ENCODE data around the gene ATP6V1A.

Gene ATP6V1A

DNA sequence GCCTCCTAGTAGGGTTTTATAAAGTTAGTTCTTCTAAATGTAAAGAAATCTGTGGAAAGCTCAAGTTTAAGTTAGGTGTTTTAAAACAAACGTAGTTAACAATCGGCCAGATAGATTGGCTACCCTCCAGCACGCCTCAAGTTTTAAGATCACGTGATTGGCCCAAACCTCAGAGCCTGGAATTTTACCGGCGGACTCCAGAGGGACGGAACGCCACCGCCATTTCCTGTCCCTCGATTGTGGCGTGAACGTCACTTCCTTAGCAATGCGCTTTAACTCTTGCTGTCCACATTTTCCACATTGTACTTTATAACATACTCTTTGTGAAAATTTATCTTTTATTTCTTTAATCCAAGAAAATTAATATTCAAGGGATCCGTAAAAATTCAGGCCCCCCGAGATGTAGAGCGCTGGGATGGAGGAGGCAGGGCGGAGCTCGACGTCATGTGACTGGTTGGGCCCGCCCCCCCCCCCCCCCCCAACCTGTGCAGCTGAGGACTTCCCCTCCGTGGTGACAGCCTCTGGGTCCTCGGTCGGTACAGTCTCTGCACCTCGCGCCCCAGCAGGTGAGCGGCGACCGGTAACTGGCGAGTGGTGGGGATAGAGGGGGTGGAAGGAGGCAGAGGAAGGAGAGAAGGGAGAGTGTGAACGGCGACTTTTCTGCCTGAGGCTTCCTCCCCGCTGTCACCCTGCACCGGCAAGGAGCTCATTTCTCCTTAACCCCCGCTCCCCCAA lies at the start of gene ATP6V1A:
ATP6V1A (plus strand) TSS at position 488 of the 735 bp plus-strand sequence. CDS start 31,719 bp downstream, outside the sequence.
- Mint-ChIP-seq H3K27me3 (ENCODE audit: low read depth) (no peaks in the 10 kb centered on the region), H3K4me1 (ENCODE audit: low read depth) (peaks cover 51% of the 10 kb centered on the region), H3K36me3 (ENCODE audit: low read depth) (peaks cover 12% of the 10 kb centered on the region), H3K27ac (peak within 1 kb of the TSS; percentile 99), H3K4me3 (peak within 1 kb of the TSS; percentile 94), H3K9me3 (no peaks in the 10 kb centered on the region)
- DNase-seq (ENCODE audit: low spot score): peak; percentile 83

DNA sequence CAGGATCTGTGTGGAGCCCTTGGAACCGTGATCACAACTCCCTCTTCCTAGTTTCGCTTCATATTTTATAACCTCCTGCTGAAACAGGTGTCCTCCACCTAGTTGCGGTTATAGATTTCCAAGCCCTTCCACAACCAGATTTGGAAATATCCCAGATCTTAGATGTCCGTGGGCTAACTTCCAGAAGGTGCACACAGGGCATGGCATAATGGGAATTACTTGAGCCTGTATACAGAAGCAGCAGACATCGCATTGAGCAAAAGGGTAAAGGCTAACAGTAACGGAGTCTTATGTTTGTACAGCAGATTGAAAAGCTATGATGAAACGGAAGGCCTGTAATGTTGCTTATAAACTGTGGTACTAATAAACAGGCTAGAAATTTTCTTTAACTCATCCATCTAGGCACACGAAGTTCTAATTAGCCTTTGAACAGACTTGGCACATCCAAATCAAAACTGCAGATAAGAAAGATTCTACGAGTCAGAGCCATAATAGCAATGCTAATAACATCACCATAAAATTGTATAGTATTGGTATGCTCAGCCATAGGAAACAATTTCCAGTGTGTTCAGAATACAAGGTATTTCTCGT lies 49.2 kb upstream of the ATP6V1A start:
- H3K27ac Mint-ChIP-seq: no peak overlapping the region
- peaks cover 22% of the 10 kb centered on the region for H3K4me1 Mint-ChIP-seq (ENCODE audit: low read depth)
- no peak for DNase-seq (ENCODE audit: low spot score)
- no peaks in the 10 kb centered on the region for H3K9me3 Mint-ChIP-seq
- H3K27me3 Mint-ChIP-seq (ENCODE audit: low read depth): no peaks in the 10 kb centered on the region
- no peak overlapping the region for H3K4me3 Mint-ChIP-seq
- peaks cover 2% of the 10 kb centered on the region for H3K36me3 Mint-ChIP-seq (ENCODE audit: low read depth)

DNA sequence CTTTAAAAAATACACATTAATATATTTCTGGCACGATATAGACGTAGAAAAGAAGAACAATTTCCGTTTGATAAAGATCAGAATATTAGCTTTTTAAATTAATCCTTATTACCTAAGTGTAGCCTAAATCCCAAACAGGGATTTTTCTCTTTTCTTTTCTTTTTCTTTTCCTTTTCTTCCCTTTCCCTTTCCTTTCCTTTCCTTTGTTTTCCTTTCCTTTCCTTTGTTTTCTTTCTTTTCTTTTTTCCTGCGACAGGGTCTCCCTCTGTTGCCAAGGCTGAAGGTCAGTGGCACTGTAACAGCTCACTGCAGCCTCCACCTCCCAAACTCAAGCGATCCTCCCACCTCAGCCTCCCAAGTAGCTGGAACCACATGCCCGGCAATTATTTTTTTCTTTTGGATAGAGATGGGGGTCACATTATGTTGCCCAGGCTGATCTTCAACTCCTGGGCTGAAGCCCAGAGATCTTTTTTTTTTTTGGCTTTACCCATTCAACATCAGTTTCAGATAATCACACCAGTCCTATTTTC lies 48.6 kb upstream of the ATP6V1A start:
- peaks cover 2% of the 10 kb centered on the region for H3K36me3 Mint-ChIP-seq (ENCODE audit: low read depth)
- no peak overlapping the region for H3K4me3 Mint-ChIP-seq
- no peak for DNase-seq (ENCODE audit: low spot score)
- H3K27ac Mint-ChIP-seq: no peak overlapping the region
- no peaks in the 10 kb centered on the region for H3K9me3 Mint-ChIP-seq
- peaks cover 22% of the 10 kb centered on the region for H3K4me1 Mint-ChIP-seq (ENCODE audit: low read depth)
- no peaks in the 10 kb centered on the region for H3K27me3 Mint-ChIP-seq (ENCODE audit: low read depth)

DNA sequence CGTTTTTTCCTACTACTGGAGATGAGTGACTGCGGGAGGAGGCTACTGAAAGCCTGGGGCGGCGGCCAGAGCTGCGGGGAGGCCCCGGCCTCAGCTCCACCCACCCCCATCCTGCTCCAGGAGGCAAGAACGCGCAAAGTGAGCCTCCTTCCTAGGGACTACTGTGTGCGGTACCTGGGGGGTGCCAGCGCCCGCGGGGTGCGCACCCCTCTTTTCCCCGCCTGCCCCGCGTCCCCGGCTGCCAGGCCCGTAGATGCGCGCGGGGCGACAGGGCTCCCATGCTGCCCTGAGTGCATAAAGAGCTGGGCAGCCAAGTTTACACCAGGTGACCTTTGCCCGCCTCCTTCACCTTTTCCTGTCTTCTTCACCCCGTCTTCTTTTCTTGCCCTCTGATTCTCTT lies 47.9 kb upstream of the ATP6V1A start:
- H3K27me3 Mint-ChIP-seq (ENCODE audit: low read depth): no peaks in the 10 kb centered on the region
- no peaks in the 10 kb centered on the region for H3K9me3 Mint-ChIP-seq
- H3K4me3 Mint-ChIP-seq: peak overlapping the region; percentile 78
- peaks cover 19% of the 10 kb centered on the region for H3K4me1 Mint-ChIP-seq (ENCODE audit: low read depth)
- peak overlapping the region; percentile 67 for H3K27ac Mint-ChIP-seq
- H3K36me3 Mint-ChIP-seq (ENCODE audit: low read depth): peaks cover 2% of the 10 kb centered on the region
- DNase-seq (ENCODE audit: low spot score): no peak

DNA sequence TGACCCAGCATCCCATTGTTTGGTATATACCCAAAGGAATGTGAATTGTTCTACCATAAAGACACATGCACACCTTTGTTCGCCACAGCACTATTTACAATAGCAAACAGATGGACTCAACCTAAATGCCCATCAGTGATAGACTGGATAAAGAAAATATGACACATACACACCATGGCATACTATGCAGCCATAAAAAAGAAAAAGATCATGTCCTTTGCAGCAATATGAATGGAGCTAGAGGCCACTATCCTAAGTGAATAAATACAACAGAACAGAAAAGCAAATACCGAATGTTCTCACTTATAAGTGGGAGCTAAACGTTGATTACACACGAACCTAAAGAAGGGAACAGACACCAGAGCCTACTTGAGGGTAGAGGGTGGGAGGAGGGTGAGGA lies 39.0 kb upstream of the ATP6V1A start:
- H3K36me3 Mint-ChIP-seq (ENCODE audit: low read depth): no peaks in the 10 kb centered on the region
- no peak overlapping the region for H3K27ac Mint-ChIP-seq
- peaks cover 14% of the 10 kb centered on the region for H3K27me3 Mint-ChIP-seq (ENCODE audit: low read depth)
- no peaks in the 10 kb centered on the region for H3K9me3 Mint-ChIP-seq
- no peak overlapping the region for H3K4me3 Mint-ChIP-seq
- H3K4me1 Mint-ChIP-seq (ENCODE audit: low read depth): peaks cover 5% of the 10 kb centered on the region
- DNase-seq (ENCODE audit: low spot score): no peak

DNA sequence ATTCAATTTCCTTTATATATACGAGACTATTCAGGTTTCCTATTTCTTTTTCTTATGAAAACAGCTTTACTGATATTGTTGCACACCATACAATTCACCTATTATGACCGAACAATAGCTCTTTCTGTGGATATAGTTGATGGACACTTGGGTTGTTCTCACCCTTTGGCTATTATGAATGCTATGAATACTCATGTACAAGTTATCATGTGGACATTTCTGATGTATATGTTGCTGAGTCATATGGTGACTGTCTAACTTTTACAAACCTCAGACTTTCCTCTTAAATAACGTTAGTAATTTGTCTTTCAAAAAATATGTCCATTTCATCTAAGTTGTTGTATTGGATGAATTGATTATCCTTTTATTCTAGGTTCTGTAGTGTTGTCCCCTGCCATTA lies 34.7 kb upstream of the ATP6V1A start:
- Mint-ChIP-seq H3K27me3 (ENCODE audit: low read depth) (peaks cover 11% of the 10 kb centered on the region), H3K36me3 (ENCODE audit: low read depth) (peaks cover 7% of the 10 kb centered on the region), H3K9me3 (no peaks in the 10 kb centered on the region), H3K4me3 (no peak overlapping the region), H3K4me1 (ENCODE audit: low read depth) (peaks cover 5% of the 10 kb centered on the region), H3K27ac (no peak overlapping the region)
- DNase-seq (ENCODE audit: low spot score): no peak

DNA sequence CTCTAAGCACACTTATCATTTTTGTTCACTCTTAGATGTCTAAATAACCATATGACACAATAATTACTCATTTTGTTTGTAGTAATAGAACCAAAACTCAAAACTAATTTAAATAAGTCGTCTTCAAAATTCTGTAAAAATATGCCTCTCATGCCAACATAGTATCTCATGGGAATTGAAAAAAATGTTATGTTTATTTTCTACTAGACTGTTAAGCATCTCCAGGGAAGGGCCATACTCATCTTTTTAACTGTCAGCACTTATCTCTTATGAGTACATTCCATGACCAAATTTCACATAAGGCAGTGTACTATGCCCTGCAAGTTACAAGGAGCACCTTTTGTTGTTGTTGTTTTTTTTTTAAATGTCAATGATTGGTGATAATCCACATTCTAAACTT lies 32.1 kb upstream of the ATP6V1A start:
- no peaks in the 10 kb centered on the region for H3K9me3 Mint-ChIP-seq
- no peak overlapping the region for H3K4me3 Mint-ChIP-seq
- peaks cover 5% of the 10 kb centered on the region for H3K4me1 Mint-ChIP-seq (ENCODE audit: low read depth)
- H3K36me3 Mint-ChIP-seq (ENCODE audit: low read depth): peaks cover 15% of the 10 kb centered on the region
- peaks cover 5% of the 10 kb centered on the region for H3K27me3 Mint-ChIP-seq (ENCODE audit: low read depth)
- DNase-seq (ENCODE audit: low spot score): no peak
- H3K27ac Mint-ChIP-seq: no peak overlapping the region

DNA sequence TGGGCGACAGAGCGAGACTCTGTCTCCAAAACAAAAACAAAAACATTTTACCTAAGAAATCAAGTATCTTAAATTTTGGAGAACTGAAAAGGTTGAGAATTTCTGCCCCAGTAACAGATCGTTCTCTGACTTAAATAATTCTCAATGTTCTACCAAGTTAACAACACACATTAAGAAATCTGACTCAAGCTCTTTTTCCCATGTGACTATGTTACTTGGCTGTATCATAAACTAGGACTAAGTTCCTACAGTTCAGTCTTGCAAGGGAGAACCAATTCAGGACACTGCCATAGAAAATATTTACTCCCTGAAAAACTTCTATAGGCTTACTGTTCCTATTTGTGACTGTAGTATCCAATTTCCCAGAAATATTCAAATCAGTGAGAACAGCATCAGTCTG lies 29.5 kb upstream of the ATP6V1A start:
- peaks cover 4% of the 10 kb centered on the region for H3K27me3 Mint-ChIP-seq (ENCODE audit: low read depth)
- H3K4me1 Mint-ChIP-seq (ENCODE audit: low read depth): peaks cover 11% of the 10 kb centered on the region
- H3K36me3 Mint-ChIP-seq (ENCODE audit: low read depth): peaks cover 35% of the 10 kb centered on the region
- no peak overlapping the region for H3K27ac Mint-ChIP-seq
- no peaks in the 10 kb centered on the region for H3K9me3 Mint-ChIP-seq
- no peak for DNase-seq (ENCODE audit: low spot score)
- H3K4me3 Mint-ChIP-seq: no peak overlapping the region

DNA sequence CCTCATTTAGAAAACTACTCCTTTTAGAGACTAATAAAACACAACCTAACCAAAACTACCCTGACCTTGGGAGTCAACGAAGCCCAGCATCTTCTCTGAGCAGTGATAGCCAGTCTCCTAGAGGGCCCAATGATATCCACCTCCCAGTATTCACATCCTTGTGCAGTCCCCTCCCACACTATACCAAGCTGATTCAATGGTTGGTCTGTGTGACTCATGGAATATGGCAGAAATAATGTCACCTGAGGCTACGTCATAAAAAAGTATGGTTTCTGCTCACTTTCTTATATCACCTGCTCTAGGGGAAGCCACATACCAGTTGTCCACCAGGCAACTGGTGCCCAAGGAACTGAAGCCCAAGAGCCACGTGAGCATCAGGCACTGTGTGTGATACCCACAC lies 29.0 kb upstream of the ATP6V1A start:
- peaks cover 40% of the 10 kb centered on the region for H3K36me3 Mint-ChIP-seq (ENCODE audit: low read depth)
- no peaks in the 10 kb centered on the region for H3K27me3 Mint-ChIP-seq (ENCODE audit: low read depth)
- DNase-seq (ENCODE audit: low spot score): no peak
- no peak overlapping the region for H3K4me3 Mint-ChIP-seq
- H3K27ac Mint-ChIP-seq: no peak overlapping the region
- peaks cover 11% of the 10 kb centered on the region for H3K4me1 Mint-ChIP-seq (ENCODE audit: low read depth)
- no peaks in the 10 kb centered on the region for H3K9me3 Mint-ChIP-seq

DNA sequence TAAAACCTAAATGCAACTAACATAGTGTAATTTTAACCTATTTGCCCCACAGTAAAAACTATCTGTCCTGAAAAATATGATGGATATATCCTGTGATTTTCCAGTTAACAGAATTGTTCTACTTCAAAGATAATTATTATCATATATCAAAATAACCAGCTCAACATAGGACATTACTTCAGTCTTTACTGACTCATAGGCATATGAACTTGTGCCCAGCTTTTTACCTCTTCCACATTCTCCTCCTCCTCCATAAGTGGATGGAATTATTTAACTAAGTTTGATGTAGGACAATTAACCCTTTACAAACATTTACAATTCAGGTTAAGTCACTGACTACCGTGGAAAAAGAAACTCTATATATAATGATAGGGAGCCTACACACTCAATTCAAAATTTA lies 27.5 kb upstream of the ATP6V1A start:
- Mint-ChIP-seq H3K36me3 (ENCODE audit: low read depth) (peaks cover 44% of the 10 kb centered on the region), H3K4me1 (ENCODE audit: low read depth) (peaks cover 14% of the 10 kb centered on the region), H3K4me3 (no peak overlapping the region), H3K9me3 (no peaks in the 10 kb centered on the region), H3K27ac (no peak overlapping the region), H3K27me3 (ENCODE audit: low read depth) (no peaks in the 10 kb centered on the region)
- DNase-seq (ENCODE audit: low spot score): no peak

DNA sequence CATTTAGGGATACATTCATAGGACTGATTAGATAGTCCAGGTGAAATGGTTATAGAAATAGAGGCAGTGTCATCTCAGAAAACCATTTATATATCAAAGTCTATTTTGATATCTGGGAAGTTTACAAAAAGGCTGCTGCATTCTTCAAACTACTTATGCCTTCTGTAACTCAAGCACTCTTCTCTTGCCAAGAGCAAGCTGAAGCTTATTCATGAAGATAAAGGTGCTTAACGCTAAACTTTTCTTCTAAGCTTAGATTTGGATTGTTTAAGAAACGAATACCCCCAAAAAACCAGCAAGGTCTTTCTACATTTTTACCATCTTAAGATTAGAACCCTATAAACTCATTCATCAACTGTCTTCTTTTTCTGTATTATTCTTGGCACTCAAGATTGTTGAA lies 27.1 kb upstream of the ATP6V1A start:
- Mint-ChIP-seq H3K4me3 (no peak overlapping the region), H3K36me3 (ENCODE audit: low read depth) (peaks cover 47% of the 10 kb centered on the region)

DNA sequence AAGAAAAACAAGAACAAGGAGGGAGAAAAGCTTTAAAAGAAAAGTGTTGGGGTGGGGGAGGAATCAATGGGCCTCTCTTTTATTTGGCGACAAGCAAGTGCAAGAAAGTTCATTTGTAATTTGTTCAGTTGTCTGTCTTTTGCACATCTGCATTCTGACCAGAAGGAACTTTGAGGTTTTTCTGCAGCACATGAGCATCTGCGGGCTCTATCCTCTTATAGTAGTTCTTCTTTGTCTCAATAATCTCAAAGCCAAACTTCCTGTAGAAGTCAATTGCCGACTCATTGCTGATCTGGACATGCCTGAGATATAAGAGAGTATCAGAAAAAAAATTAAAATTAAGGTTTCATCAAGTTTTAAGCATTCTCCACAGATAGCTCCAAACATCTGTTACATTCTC lies 25.2 kb upstream of the ATP6V1A start:
- Mint-ChIP-seq H3K27me3 (ENCODE audit: low read depth) (no peaks in the 10 kb centered on the region), H3K4me1 (ENCODE audit: low read depth) (peaks cover 15% of the 10 kb centered on the region), H3K4me3 (peak overlapping the region; percentile 12), H3K9me3 (no peaks in the 10 kb centered on the region), H3K36me3 (ENCODE audit: low read depth) (peaks cover 43% of the 10 kb centered on the region), H3K27ac (peak overlapping the region; percentile 31)
- DNase-seq (ENCODE audit: low spot score): no peak

More for the DNA sequence above, 27.1 kb upstream of the ATP6V1A start:
- DNase-seq (ENCODE audit: low spot score): no peak
- Mint-ChIP-seq H3K9me3 (no peaks in the 10 kb centered on the region), H3K4me1 (ENCODE audit: low read depth) (peaks cover 15% of the 10 kb centered on the region), H3K27ac (no peak overlapping the region), H3K27me3 (ENCODE audit: low read depth) (no peaks in the 10 kb centered on the region)

DNA sequence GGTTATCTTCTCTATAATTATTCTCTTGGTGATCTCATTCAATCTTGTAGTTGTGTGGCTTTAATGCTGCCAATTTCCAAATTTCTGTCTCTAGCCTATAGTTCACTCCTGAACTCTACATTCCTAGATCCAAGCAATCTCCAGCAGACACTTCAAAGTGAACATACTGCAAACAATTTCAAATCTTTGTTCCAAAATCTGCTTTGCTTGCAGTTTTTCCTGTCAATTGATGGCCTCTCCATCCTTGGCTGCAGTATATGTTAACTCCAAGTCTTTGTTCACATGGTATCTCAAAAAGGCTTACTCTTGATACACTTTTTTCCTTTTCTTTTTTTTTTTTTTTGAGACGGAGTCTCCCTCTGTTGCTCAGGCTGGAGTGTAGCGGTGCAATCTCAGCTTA lies 18.2 kb upstream of the ATP6V1A start:
- no peak overlapping the region for H3K4me3 Mint-ChIP-seq
- H3K27ac Mint-ChIP-seq: no peak overlapping the region
- H3K27me3 Mint-ChIP-seq (ENCODE audit: low read depth): no peaks in the 10 kb centered on the region
- no peak for DNase-seq (ENCODE audit: low spot score)
- H3K4me1 Mint-ChIP-seq (ENCODE audit: low read depth): peaks cover 15% of the 10 kb centered on the region
- no peaks in the 10 kb centered on the region for H3K9me3 Mint-ChIP-seq
- peaks cover 10% of the 10 kb centered on the region for H3K36me3 Mint-ChIP-seq (ENCODE audit: low read depth)

DNA sequence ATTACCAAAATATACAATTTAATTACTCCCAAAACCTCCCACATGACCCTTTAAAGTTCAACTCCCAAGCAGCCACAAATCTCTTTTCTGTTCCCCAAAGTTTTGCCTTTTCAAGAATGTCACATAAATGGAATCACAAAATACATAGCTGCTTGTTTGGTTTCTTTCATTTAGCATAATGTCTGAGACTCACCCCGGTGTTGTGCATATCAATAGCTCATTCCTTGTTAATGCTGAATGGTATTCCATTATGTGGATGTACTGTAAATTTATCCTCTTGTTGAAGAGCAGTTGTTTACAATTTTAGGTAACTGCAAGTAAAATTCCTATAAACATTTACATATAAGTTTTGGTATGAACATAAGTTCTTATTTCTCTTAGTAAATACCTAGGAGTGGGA lies 16.3 kb upstream of the ATP6V1A start:
- DNase-seq (ENCODE audit: low spot score): no peak
- Mint-ChIP-seq H3K4me3 (no peak overlapping the region), H3K9me3 (no peaks in the 10 kb centered on the region), H3K27ac (no peak overlapping the region), H3K36me3 (ENCODE audit: low read depth) (peaks cover 5% of the 10 kb centered on the region), H3K27me3 (ENCODE audit: low read depth) (no peaks in the 10 kb centered on the region), H3K4me1 (ENCODE audit: low read depth) (peaks cover 14% of the 10 kb centered on the region)

Measured in T-helper 2 cell treated with Interferon-gamma antibody and Interleukin-4, amounts not matched to agents 5 μg/mL and 100 μg/mL, for 36 hours (primary cell).